ENCODE data around the gene NGRN.

NGRN gene

GRCh38 chr15:90265271-90266060 lies at the start of gene NGRN:
NGRN (plus strand) TSS chr15:90265672; CDS start chr15:90265713, 41 bp downstream.
- DNase-seq (ENCODE audit: low read depth in 2 of 2), result peak; percentile 85 to 86

GRCh38 chr15:90217671-90218394 lies 47.6 kb upstream of the NGRN start:
- no peak for DNase-seq (ENCODE audit: low read depth in 2 of 2)

GRCh38 chr15:90219421-90220141 lies 45.9 kb upstream of the NGRN start:
- DNase-seq (ENCODE audit: low read depth in 2 of 2), result no peak

- DNase-seq (ENCODE audit: low read depth in 2 of 2), result no peak
These were observed 44.1 kb upstream of the NGRN start for GRCh38 chr15:90221246-90221900.

GRCh38 chr15:90222547-90222946 lies 42.9 kb upstream of the NGRN start:
- no peak for DNase-seq (ENCODE audit: low read depth in 2 of 2)

GRCh38 chr15:90223441-90224165 lies 41.9 kb upstream of the NGRN start:
- no peak for DNase-seq (ENCODE audit: low read depth in 2 of 2)

GRCh38 chr15:90225047-90225446 lies 40.4 kb upstream of the NGRN start:
- no peak for DNase-seq (ENCODE audit: low read depth in 2 of 2)

GRCh38 chr15:90225504-90226234 lies 39.8 kb upstream of the NGRN start:
- DNase-seq (ENCODE audit: low read depth in 2 of 2), result no peak

- no peak for DNase-seq (ENCODE audit: low read depth in 2 of 2)
These were observed 38.1 kb upstream of the NGRN start for GRCh38 chr15:90227336-90227735.

GRCh38 chr15:90227816-90228772 lies 37.4 kb upstream of the NGRN start:
- DNase-seq (ENCODE audit: low read depth in 2 of 2), result no peak

GRCh38 chr15:90228960-90229359 lies 36.5 kb upstream of the NGRN start:
- no peak for DNase-seq (ENCODE audit: low read depth in 2 of 2)

- DNase-seq (ENCODE audit: low read depth in 2 of 2), result no peak
These were observed 35.4 kb upstream of the NGRN start for GRCh38 chr15:90230071-90230494.

- DNase-seq (ENCODE audit: low read depth in 2 of 2), result no peak
These were observed 34.9 kb upstream of the NGRN start for GRCh38 chr15:90230610-90231009.

GRCh38 chr15:90231028-90232017 lies 34.1 kb upstream of the NGRN start:
- DNase-seq (ENCODE audit: low read depth in 2 of 2), result peak; percentile 47 to 62

- no peak for DNase-seq (ENCODE audit: low read depth in 2 of 2)
These were observed 33.3 kb upstream of the NGRN start for GRCh38 chr15:90232196-90232595.

GRCh38 chr15:90232941-90233386 lies 32.5 kb upstream of the NGRN start:
- DNase-seq (ENCODE audit: low read depth in 2 of 2), result no peak

GRCh38 chr15:90233387-90234095 lies 31.9 kb upstream of the NGRN start, which contains the start of gene CIB1:
CIB1 (minus strand) TSS chr15:90233941; CDS start chr15:90233885, 56 bp downstream.
- peak; percentile 94 to 95 for DNase-seq (ENCODE audit: low read depth in 2 of 2)
